GM23338 (cell line): ENCODE measurements around the gene STPG2. TPM values are rescaled to one million over a fixed set of nuclear protein-coding genes. Genes with fewer than 3 reads are reported as not detected.

Experiments
- ATAC-seq: fragments of 200-7000 bp; cut with Tn5 transposase; 3 replicates; pipeline ENCODE4 v1.9.1; 2020
- DNase-seq: peaks from one replicate; pipeline ENCODE4 v3.0.0-alpha.2; 2015; ENCODE audit warnings: low spot score
- H2AFZ ChIP-seq: fragments of 200-600 bp; sonication (generic); 2 replicates; pipeline ENCODE4 v1.8.0; 2016; ENCODE audit warnings: antibody characterized with exemption, mild to moderate bottlenecking, moderate library complexity
- H3F3A ChIP-seq: fragments of 200-600 bp; sonication (generic); replicated peaks from 2 replicates; pipeline ENCODE4 v1.8.0; 2017; ENCODE audit warnings: antibody characterized with exemption, mixed run types, low read depth
- H3K27ac ChIP-seq: fragments of 200-600 bp; sonication (generic); 2 replicates; pipeline ENCODE4 v1.6.1; 2016; ENCODE audit warnings: low read depth
- H3K27me3 ChIP-seq: fragments of 200-600 bp; sonication (generic); 2 replicates; pipeline ENCODE4 v1.8.0; 2016; ENCODE audit warnings: mild to moderate bottlenecking, mixed run types, moderate library complexity; ENCODE audit not compliant: insufficient read depth
- H3K36me3 ChIP-seq: fragments of 200-600 bp; sonication (generic); 2 replicates; pipeline ENCODE4 v1.8.0; 2016; ENCODE audit warnings: mild to moderate bottlenecking; ENCODE audit not compliant: insufficient read depth
- H3K4me1 ChIP-seq: fragments of 200-600 bp; sonication (generic); 2 replicates; pipeline ENCODE4 v1.8.0; 2016; ENCODE audit warnings: mild to moderate bottlenecking, moderate library complexity; ENCODE audit not compliant: insufficient read depth
- H3K4me2 ChIP-seq: fragments of 200-600 bp; sonication (generic); 2 replicates; pipeline ENCODE4 v1.7.1; 2017; ENCODE audit warnings: mixed run types
- H3K4me3 ChIP-seq: fragments of 200-600 bp; sonication (generic); 2 replicates; pipeline ENCODE4 v1.6.1; 2016; ENCODE audit warnings: mixed run types
- H3K79me2 ChIP-seq: fragments of 200-600 bp; sonication (generic); replicated peaks from 2 replicates; pipeline ENCODE4 v1.8.0; 2017; ENCODE audit warnings: mild to moderate bottlenecking; ENCODE audit not compliant: insufficient read depth
- H3K9me2 ChIP-seq: fragments of 200-600 bp; sonication (generic); 2 replicates; pipeline ENCODE4 v1.8.0; 2017; ENCODE audit not compliant: insufficient read depth
- H4K20me1 ChIP-seq: fragments of 200-600 bp; sonication (generic); replicated peaks from 2 replicates; pipeline ENCODE4 v1.8.0; 2017; ENCODE audit warnings: mild to moderate bottlenecking; ENCODE audit not compliant: insufficient read depth
- H3K27ac Mint-ChIP-seq: 2 replicates; pipeline ENCODE4 v1.8.0; 2020; ENCODE audit warnings: inconsistent platforms, mild to moderate bottlenecking, moderate library complexity, mixed read lengths
- H3K27me3 Mint-ChIP-seq: 3 replicates; pipeline ENCODE4 v1.8.0; 2022; ENCODE audit warnings: low read depth, mild to moderate bottlenecking, moderate library complexity, mixed read lengths, inconsistent platforms; ENCODE audit not compliant: insufficient read depth, poor library complexity
- H3K36me3 Mint-ChIP-seq: 3 replicates; pipeline ENCODE4 v1.8.0; 2021; ENCODE audit warnings: low read depth, mild to moderate bottlenecking, inconsistent platforms, moderate library complexity, mixed read lengths
- H3K4me1 Mint-ChIP-seq: 3 replicates; pipeline ENCODE4 v1.8.0; 2020; ENCODE audit warnings: mild to moderate bottlenecking, inconsistent platforms, mixed read lengths
- H3K4me3 Mint-ChIP-seq: 3 replicates; pipeline ENCODE4 v1.8.0; 2021; ENCODE audit warnings: moderate library complexity, mild to moderate bottlenecking, inconsistent platforms, mixed read lengths
- H3K9me3 Mint-ChIP-seq: 3 replicates; pipeline ENCODE4 v1.8.0; 2020; ENCODE audit warnings: moderate library complexity, mild to moderate bottlenecking, inconsistent platforms, mixed read lengths
- CREB1 ChIP-seq: fragments of 250-450 bp; sonication (Bioruptor Pico); IDR thresholded peaks from 2 replicates; pipeline ENCODE4 v1.5.0; 2020; ENCODE audit warnings: low read depth, mild to moderate bottlenecking, moderate library complexity
- EZH2 ChIP-seq: fragments of 200-600 bp; sonication (generic); IDR thresholded peaks from one replicate; pipeline ENCODE4 v1.8.0; 2017; ENCODE audit warnings: antibody characterized with exemption, mild to moderate bottlenecking, low read depth; ENCODE audit not compliant: unreplicated experiment
- EZH2phosphoT487 ChIP-seq: fragments of 200-600 bp; sonication (generic); IDR thresholded peaks from one replicate; pipeline ENCODE4 v1.8.1; 2018; ENCODE audit warnings: antibody characterized with exemption; ENCODE audit not compliant: unreplicated experiment
- JUNB ChIP-seq: IDR thresholded peaks from one replicate; pipeline ENCODE4 v1.6.1; 2016; ENCODE audit warnings: antibody characterized with exemption; ENCODE audit not compliant: unreplicated experiment
- NANOG ChIP-seq: IDR thresholded peaks from 2 replicates; pipeline ENCODE4 v1.6.1; 2016; ENCODE audit warnings: antibody characterized with exemption, borderline replicate concordance
- POLR2AphosphoS5 ChIP-seq: IDR thresholded peaks from 2 replicates; pipeline ENCODE4 v1.6.1; 2016; ENCODE audit warnings: antibody characterized with exemption, low read depth
- STAT1 ChIP-seq: IDR thresholded peaks from one replicate; pipeline ENCODE4 v1.6.1; 2016; ENCODE audit warnings: antibody characterized with exemption; ENCODE audit not compliant: unreplicated experiment
- ZNF114 ChIP-seq: fragments of 250-450 bp; sonication (Bioruptor Pico); IDR thresholded peaks from 2 replicates; pipeline ENCODE4 v1.5.0; 2020; ENCODE audit warnings: mild to moderate bottlenecking, moderate library complexity
- ZNF331 ChIP-seq: fragments of 250-450 bp; sonication (Bioruptor Pico); IDR thresholded peaks from 2 replicates; pipeline ENCODE4 v1.5.0; 2020; ENCODE audit warnings: low read depth, mild to moderate bottlenecking, moderate library complexity
- polyA plus RNA-seq: library from polyadenylated mRNA; unstranded; fragments of >200 nt; fragmentation: Nextera tagmentation; extraction: Ambion mirVana; gene quantifications from 2 replicates; pipeline ENCODE4 v1.2.1, GENCODE V29; 2016
- total RNA-seq: library from RNA; depleted of rRNA; stranded (reverse); fragments of >200 nt; shearing (Covaris generic); gene quantifications from 2 replicates; pipeline ENCODE4 v1.2.3, GENCODE V29; 2014
- TF ChIP-seq, protein P1 (sequence below): IDR thresholded peaks from one replicate; pipeline ENCODE4 v1.6.1; 2018; ENCODE audit warnings: antibody characterized with exemption; ENCODE audit not compliant: unreplicated experiment
- TF ChIP-seq, protein P2 (sequence below): fragments of 250-450 bp; sonication (Bioruptor Pico); IDR thresholded peaks from 2 replicates; pipeline ENCODE4 v1.5.0; 2020; ENCODE audit warnings: mild to moderate bottlenecking, moderate library complexity
- TF ChIP-seq, protein P3 (sequence below): IDR thresholded peaks from 2 replicates; pipeline ENCODE4 v1.6.1; 2016; ENCODE audit warnings: antibody characterized with exemption
- TF ChIP-seq, protein P4 (sequence below), 2 experiments: fragments of 200-600 bp in 1 of 2; sonication (generic) in 1 of 2; conservative IDR thresholded peaks; 2 replicates each; pipeline versions ENCODE4 v1.5.1 to v1.6.1; 2016 to 2017; ENCODE audit warnings: antibody characterized with exemption in 2 of 2, low read depth in 2 of 2, mild to moderate bottlenecking in 2 of 2, moderate library complexity in 1 of 2

The STPG2 gene
- total and polyA plus RNA-seq, 2 experiments from 2014 or later: 0.17 to 0.32 TPM

DNA sequence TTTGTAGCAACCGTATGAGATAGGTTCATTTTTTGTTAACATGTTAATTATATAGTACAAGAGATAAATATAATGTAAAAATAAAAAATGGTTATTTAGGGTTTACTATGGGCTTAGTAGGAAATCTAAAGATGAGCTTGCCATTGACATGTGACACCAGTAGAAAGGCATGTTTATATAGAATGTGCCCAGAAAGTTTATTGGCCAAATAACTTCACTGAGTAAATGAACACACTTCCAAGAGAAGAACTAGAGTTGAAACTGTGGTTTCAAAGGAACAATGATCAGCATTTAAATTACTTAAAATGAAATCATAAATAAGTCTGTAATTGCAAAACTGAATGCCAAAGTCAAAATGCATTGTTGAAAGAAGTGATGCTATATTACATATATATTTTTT is 503.3 kb downstream of the STPG2 start:
- TF ChIP-seq EZH2: no peak
- no peak for TF ChIP-seq NANOG
- TF ChIP-seq ZNF114 (CRISPR knock-in tag): no peak
- no peak for TF ChIP-seq STAT1
- TF ChIP-seq, protein P1, sequence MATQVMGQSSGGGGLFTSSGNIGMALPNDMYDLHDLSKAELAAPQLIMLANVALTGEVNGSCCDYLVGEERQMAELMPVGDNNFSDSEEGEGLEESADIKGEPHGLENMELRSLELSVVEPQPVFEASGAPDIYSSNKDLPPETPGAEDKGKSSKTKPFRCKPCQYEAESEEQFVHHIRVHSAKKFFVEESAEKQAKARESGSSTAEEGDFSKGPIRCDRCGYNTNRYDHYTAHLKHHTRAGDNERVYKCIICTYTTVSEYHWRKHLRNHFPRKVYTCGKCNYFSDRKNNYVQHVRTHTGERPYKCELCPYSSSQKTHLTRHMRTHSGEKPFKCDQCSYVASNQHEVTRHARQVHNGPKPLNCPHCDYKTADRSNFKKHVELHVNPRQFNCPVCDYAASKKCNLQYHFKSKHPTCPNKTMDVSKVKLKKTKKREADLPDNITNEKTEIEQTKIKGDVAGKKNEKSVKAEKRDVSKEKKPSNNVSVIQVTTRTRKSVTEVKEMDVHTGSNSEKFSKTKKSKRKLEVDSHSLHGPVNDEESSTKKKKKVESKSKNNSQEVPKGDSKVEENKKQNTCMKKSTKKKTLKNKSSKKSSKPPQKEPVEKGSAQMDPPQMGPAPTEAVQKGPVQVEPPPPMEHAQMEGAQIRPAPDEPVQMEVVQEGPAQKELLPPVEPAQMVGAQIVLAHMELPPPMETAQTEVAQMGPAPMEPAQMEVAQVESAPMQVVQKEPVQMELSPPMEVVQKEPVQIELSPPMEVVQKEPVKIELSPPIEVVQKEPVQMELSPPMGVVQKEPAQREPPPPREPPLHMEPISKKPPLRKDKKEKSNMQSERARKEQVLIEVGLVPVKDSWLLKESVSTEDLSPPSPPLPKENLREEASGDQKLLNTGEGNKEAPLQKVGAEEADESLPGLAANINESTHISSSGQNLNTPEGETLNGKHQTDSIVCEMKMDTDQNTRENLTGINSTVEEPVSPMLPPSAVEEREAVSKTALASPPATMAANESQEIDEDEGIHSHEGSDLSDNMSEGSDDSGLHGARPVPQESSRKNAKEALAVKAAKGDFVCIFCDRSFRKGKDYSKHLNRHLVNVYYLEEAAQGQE: no peak
- TF ChIP-seq EZH2phosphoT487: no peak
- no peak for TF ChIP-seq POLR2AphosphoS5
- no peak for TF ChIP-seq ZNF331
- TF ChIP-seq CREB1: no peak
- TF ChIP-seq, protein P2, sequence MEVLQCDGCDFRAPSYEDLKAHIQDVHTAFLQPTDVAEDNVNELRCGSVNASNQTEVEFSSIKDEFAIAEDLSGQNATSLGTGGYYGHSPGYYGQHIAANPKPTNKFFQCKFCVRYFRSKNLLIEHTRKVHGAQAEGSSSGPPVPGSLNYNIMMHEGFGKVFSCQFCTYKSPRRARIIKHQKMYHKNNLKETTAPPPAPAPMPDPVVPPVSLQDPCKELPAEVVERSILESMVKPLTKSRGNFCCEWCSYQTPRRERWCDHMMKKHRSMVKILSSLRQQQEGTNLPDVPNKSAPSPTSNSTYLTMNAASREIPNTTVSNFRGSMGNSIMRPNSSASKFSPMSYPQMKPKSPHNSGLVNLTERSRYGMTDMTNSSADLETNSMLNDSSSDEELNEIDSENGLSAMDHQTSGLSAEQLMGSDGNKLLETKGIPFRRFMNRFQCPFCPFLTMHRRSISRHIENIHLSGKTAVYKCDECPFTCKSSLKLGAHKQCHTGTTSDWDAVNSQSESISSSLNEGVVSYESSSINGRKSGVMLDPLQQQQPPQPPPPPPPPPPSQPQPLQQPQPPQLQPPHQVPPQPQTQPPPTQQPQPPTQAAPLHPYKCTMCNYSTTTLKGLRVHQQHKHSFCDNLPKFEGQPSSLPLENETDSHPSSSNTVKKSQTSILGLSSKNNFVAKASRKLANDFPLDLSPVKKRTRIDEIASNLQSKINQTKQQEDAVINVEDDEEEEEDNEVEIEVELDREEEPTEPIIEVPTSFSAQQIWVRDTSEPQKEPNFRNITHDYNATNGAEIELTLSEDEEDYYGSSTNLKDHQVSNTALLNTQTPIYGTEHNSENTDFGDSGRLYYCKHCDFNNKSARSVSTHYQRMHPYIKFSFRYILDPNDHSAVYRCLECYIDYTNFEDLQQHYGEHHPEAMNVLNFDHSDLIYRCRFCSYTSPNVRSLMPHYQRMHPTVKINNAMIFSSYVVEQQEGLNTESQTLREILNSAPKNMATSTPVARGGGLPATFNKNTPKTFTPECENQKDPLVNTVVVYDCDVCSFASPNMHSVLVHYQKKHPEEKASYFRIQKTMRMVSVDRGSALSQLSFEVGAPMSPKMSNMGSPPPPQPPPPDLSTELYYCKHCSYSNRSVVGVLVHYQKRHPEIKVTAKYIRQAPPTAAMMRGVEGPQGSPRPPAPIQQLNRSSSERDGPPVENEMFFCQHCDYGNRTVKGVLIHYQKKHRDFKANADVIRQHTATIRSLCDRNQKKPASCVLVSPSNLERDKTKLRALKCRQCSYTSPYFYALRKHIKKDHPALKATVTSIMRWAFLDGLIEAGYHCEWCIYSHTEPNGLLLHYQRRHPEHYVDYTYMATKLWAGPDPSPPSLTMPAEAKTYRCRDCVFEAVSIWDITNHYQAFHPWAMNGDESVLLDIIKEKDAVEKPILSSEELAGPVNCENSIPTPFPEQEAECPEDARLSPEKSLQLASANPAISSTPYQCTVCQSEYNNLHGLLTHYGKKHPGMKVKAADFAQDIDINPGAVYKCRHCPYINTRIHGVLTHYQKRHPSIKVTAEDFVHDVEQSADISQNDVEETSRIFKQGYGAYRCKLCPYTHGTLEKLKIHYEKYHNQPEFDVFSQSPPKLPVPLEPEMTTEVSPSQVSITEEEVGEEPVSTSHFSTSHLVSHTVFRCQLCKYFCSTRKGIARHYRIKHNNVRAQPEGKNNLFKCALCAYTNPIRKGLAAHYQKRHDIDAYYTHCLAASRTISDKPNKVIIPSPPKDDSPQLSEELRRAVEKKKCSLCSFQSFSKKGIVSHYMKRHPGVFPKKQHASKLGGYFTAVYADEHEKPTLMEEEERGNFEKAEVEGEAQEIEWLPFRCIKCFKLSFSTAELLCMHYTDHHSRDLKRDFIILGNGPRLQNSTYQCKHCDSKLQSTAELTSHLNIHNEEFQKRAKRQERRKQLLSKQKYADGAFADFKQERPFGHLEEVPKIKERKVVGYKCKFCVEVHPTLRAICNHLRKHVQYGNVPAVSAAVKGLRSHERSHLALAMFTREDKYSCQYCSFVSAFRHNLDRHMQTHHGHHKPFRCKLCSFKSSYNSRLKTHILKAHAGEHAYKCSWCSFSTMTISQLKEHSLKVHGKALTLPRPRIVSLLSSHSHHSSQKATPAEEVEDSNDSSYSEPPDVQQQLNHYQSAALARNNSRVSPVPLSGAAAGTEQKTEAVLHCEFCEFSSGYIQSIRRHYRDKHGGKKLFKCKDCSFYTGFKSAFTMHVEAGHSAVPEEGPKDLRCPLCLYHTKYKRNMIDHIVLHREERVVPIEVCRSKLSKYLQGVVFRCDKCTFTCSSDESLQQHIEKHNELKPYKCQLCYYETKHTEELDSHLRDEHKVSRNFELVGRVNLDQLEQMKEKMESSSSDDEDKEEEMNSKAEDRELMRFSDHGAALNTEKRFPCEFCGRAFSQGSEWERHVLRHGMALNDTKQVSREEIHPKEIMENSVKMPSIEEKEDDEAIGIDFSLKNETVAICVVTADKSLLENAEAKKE (CRISPR knock-in tag): no peak
- TF ChIP-seq, protein P3, sequence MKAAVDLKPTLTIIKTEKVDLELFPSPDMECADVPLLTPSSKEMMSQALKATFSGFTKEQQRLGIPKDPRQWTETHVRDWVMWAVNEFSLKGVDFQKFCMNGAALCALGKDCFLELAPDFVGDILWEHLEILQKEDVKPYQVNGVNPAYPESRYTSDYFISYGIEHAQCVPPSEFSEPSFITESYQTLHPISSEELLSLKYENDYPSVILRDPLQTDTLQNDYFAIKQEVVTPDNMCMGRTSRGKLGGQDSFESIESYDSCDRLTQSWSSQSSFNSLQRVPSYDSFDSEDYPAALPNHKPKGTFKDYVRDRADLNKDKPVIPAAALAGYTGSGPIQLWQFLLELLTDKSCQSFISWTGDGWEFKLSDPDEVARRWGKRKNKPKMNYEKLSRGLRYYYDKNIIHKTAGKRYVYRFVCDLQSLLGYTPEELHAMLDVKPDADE: no peak
- no peak for TF ChIP-seq JUNB
- TF ChIP-seq, protein P4, sequence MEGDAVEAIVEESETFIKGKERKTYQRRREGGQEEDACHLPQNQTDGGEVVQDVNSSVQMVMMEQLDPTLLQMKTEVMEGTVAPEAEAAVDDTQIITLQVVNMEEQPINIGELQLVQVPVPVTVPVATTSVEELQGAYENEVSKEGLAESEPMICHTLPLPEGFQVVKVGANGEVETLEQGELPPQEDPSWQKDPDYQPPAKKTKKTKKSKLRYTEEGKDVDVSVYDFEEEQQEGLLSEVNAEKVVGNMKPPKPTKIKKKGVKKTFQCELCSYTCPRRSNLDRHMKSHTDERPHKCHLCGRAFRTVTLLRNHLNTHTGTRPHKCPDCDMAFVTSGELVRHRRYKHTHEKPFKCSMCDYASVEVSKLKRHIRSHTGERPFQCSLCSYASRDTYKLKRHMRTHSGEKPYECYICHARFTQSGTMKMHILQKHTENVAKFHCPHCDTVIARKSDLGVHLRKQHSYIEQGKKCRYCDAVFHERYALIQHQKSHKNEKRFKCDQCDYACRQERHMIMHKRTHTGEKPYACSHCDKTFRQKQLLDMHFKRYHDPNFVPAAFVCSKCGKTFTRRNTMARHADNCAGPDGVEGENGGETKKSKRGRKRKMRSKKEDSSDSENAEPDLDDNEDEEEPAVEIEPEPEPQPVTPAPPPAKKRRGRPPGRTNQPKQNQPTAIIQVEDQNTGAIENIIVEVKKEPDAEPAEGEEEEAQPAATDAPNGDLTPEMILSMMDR (conservative IDR thresholded peaks at IDR 0.05; ENCODE audit: low read depth in 2 of 2): no peak
- no peaks in the 10 kb centered on the region for H3K27me3 Mint-ChIP-seq
- DNase-seq (no peak), ATAC-seq (no peak)
- no peak overlapping the region for H2AFZ ChIP-seq
- H3K4me1 ChIP-seq: no peaks in the 10 kb centered on the region
- no peaks in the 10 kb centered on the region for H3K27me3 ChIP-seq
- no peaks in the 10 kb centered on the region for H3F3A ChIP-seq
- H3K4me2 ChIP-seq: no peak overlapping the region
- no peak overlapping the region for H3K4me3 Mint-ChIP-seq
- H3K27ac Mint-ChIP-seq: no peak overlapping the region
- no peaks in the 10 kb centered on the region for H3K79me2 ChIP-seq
- H3K36me3 ChIP-seq: no peaks in the 10 kb centered on the region
- 0 out of 3 replicates have a peak, but pooled peaks cover 3% of the 10 kb centered on the region for H3K36me3 Mint-ChIP-seq
- no peak overlapping the region for H3K4me3 ChIP-seq
- no peak overlapping the region for H3K27ac ChIP-seq
- H4K20me1 ChIP-seq: no peaks in the 10 kb centered on the region
- H3K9me2 ChIP-seq: no peaks in the 10 kb centered on the region
- no peaks in the 10 kb centered on the region for H3K4me1 Mint-ChIP-seq
- peaks cover 2% of the 10 kb centered on the region; the same call in 1 of the 3 replicates for H3K9me3 Mint-ChIP-seq
